ENCODE measurements around the gene NPTXR.

Gene NPTXR

GRCh38 chr22:38793317-38793716 lies 50.5 kb downstream of the NPTXR start:
- DNase-seq = no peak

DNA sequence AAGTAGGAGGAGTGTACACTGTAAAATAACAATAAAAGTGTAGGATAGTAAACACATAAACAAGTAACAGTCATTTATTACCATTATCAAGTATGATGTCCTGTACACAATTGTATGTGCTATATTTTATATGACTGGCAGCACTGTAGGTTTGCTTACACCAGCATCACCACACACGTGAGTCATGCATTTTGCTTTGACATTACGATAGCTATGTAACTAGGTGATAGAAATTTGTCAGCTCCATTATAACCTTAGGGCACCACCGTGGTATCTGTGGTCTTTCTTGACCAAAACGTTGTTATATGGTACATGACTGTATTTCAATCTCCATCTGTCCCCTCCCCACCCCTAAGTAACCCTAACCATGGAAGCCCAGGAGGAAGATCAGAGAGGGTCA lies 51.0 kb downstream of the NPTXR start:
- no peak for DNase-seq

- DNase-seq = no peak
These were observed 54.2 kb downstream of the NPTXR start for GRCh38 chr22:38789606-38790005.

DNA sequence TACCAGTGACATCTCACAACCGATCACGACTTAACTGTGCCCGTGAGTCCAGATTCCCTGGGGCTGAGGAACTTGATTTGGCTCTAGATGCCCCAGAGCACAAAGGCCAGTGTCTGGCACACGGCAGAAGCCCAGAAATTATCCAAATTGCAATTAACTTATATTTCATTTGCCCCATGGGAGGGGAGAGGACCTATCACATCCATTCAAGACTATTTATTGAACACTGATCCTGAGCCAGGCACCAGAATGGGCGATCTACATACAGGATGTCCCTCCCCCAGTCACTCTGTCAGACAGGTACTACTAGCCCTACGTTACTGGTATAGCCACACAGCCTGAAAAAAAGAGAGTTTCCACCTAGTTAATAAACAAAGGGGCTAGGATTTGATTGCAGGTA lies 55.0 kb downstream of the NPTXR start:
- no peak for DNase-seq

GRCh38 chr22:38788021-38788816 lies 55.6 kb downstream of the NPTXR start:
- DNase-seq = peak; percentile 86

GRCh38 chr22:38786631-38787030 lies 57.2 kb downstream of the NPTXR start:
- DNase-seq = no peak

DNA sequence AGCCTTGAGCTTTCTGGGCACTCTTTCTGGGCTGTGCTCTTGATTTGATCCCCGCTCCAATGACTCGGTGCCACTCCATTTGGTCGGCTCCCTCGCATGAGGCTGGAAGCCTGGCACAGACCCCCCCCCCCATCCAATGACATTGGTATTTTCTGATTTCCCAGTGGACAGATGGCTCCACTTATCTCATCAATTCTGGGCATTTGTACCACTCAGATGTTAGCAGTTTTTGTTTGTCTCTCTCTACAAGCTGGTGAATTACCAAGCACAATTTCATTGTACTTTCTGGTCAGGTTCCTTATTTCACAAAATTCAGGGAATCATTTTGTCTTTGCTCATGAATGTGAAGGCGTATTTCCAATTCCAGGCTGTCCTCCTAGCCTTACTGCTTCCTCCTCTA lies 59.0 kb downstream of the NPTXR start:
- DNase-seq = no peak

DNA sequence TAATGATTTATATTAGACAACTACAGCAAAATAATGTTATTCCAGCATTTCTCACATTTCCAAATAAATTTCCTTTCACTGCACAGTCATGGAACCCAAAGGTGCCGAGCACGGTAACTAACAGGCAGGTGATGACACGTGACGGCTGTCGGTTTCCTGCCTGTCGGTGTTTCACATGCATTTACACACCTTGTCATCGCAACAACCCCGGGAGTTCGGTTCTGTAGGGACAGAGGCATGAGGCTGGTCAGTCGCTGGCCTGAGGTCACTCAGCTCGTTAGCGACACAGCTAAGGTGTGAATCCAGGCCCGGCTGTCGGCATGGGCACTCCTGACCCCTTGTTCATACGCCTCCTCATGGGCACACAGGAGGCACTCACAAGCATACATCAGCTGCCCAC lies 59.8 kb downstream of the NPTXR start:
- no peak for DNase-seq

GRCh38 chr22:38783095-38783615 lies 60.7 kb downstream of the NPTXR start:
- DNase-seq = no peak

DNA sequence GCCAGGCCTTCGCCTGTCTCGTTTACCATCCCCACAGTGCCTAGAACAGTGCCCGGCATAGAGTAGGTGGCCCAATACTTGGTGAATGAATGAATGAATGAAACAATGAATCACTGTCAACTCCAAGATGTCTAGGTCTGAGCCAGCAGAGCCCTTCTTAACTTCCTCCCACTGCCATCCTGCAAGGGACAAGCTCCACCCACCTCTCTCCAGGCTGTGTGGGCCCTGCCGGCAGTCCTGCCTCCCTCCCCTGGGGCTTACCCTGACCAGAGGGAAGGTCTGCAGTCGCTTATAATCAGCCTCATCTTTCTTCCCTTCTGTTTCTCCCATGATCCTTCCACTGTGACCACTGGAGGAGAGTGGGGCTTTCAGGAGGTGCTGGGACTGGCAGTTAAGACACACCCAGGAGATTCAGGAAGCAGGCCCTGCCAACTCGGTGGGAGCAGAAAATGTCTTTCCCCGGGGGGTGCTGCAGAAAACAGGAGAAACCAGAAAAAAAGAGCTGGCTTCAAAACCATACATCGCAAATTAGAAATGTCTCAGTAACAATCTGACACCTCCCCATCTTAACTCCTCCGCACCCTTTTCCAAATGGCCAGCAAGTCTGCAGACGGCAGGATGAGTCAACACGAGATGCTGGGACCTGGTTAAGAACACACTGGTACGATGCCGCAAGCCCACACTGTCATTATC lies 61.3 kb downstream of the NPTXR start:
- peak; percentile 63 for DNase-seq

DNA sequence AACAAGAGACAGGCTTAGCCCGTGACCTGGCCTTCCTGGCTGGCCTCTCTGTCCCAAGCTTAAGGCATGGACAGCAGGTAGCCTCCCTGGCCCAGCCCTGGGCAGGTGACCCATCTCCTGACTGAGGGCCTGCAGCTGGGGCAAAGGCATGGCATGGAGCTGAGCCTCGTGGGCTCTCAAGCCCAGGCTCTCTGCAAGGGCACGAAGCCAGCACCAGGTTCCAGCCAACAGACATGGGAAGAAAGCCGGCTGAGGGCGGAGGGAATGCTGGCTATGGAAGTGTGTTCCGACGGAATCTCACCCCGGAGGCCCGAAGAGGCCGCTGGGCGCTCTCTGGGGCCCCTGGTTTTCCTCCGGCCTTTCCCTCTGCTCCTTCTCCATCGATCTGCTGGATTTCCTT lies 62.8 kb downstream of the NPTXR start:
- DNase-seq = no peak

GRCh38 chr22:38777087-38777671 lies 66.6 kb downstream of the NPTXR start:
- DNase-seq = no peak

DNA sequence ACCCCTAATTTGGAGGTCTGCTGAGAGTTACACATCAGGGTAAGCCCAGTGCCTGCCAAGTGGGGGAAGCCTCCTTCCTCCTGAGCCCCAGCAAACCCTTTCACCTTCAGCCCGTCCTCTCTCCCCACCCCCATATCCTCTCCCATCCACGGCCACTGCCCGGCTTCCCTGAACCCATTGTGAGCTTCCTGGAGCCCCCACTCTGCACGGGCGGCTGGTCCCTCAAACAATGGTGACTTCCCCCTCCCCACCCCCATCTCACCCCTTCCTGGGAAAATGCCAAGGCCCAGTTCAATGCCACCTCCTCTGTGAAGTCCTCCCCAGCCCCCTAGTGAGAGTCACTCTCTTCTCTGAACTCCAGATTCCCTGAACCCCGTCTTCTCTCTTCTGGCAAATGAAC lies 67.7 kb downstream of the NPTXR start:
- DNase-seq = no peak

DNA sequence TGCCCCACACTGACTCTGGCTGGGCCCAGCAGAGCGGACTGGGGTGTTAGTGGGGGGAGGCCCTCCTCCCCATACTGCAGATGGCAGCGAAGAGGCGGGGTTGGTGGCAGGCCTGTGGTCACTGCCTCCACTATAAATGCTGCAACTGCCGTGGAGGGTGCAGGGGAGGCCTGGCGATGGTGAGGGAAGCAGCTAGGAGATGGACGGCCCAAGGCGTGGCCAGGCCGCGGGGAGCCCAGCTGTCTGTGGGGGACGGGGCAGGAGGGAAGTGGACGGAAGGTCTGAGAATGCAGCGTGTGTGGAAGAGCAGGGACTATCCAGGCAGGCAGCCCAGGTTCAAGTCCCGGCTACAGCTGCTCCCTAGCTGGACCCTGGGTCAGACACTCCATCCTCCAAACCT lies 68.2 kb downstream of the NPTXR start:
- no peak for DNase-seq

- no peak for DNase-seq
These were observed 69.2 kb downstream of the NPTXR start for GRCh38 chr22:38774496-38775166.

DNA sequence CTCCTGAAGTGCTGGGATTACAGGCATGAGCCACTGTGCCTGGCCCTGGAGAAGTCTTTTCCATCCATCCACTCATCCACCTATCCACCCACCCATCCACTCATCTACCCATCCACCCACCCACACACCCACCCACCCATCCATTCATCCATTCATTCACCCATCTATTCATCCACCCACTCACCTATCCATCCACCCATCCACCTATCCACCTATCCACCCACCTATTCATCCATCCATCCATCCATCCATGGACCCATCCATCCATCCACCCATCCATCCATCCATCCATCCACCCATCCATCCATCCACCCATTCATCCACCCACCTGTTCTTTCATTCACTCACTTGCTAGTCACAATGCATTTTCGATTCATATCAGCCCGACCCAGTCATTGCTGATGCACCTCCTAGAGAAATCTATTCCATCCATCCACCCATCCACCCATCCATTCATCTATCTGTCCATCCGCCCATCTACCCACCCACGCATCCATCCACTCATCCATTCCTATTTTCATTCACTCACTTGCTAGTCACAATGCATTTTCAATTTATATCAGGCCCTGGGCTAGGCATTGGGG lies 70.4 kb downstream of the NPTXR start:
- DNase-seq = no peak

- DNase-seq = no peak
These were observed 71.3 kb downstream of the NPTXR start for GRCh38 chr22:38772623-38772873.

GRCh38 chr22:38770257-38770949 lies 73.4 kb downstream of the NPTXR start:
- DNase-seq = no peak

Data from fibroblast of skin of right quadriceps (primary cell).